Glomerular visceral epithelial cell (primary cell): ENCODE measurements around the gene POLA1.

Experiments used
- DNase-seq: peaks from one replicate; pipeline ENCODE4 v3.0.0-alpha.2; 2016; ENCODE audit errors: extremely low spot score

POLA1 gene

DNA sequence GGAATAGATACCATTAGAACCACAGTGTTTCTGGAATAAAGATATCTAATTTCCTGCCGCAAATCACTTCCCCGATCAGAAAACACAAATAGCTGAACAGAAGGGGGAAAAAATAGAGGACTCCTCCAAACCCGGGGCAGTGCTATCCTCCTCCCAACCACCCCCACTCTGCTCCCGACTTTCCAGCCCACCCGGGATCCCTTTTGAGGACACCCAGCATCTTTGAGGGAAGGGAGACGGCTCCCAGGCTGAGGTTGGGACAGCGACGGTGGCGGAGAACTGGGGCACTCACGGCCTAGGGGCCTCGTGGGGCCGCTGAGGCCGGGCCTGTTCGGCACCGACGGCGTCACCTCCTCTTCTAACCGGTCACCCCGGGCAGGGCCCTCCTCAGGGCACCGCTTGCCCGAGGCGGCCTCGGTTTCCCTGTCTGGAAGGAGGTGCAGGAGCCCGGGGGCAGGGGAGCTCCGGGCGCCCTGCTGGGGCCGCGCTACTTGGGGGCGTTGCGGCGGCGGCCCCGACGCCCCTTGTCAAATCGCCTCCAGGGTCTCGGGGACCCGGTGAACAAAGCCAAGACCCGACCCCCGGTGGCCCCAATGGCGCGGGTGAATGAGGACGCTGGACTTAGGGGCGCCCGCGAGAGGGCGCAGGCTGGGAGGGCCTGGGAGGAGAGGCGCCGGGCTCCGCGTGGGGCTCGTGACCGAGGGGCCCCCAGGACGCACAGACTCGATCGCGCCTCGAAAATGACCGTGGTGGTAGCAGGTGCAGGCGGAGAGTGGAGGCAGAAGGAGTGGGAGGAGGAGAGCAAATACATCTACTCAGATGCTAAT, 329.0 kb downstream of the POLA1 start:
- DNase-seq = no peak

DNA sequence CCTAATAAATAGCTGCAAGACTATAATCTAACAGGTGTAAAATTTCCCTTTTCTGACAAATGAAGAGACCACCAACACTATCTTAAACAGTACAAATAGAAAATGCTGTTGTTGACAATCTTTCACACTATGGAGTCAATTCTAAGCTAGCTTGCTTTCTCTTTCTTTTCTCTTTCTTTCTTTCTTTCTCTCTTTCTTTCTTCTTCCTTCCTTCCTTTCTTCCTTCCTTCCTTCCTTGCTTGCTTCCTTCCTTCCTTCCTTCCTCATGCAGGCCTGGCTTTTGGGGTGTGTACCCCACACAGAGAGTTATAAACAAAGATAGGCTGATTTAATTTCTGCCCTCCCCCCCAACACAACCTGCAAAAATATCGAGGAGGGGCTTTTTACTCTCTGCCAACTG, 330.2 kb downstream of the POLA1 start:
- no peak for DNase-seq

DNA sequence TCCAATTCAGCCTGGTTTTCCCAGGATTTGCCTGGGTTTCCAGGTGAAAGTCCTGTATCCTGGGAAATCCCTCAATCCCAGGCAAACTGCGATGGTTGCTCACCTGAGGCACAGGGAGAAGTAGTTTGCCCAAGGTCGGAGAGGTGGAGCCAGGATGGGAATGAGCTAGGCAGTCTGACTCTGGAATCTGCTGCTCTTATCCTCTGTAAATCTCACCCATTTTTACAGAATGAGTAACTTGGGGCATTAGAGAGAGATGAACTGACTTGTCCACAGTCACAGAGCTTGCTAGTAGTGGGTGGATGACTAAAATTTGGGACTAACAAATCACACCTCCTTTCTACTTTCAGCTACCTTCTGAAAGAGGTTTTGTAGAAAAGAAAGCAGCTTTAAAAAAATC, 331.9 kb downstream of the POLA1 start:
- no peak for DNase-seq

DNA sequence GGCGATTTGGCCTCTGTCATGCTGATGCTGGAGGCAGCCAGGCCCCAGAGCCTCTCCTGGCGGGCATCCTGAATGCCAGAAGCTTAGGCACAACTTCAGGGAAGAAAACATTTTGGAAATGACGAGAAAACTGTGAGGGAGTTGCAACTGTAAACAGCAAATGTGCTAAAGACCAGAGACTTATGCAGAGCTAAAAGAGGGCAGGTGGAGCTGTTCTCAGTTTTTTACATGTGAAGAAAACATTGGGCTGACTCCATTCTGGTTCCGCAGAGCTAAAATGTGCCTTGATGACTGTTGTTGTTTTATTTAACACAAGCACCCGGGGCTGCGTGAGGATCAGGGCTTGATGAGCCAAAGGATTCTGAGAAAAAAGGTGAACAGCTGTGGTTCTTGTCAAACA, 332.9 kb downstream of the POLA1 start:
- DNase-seq = no peak

DNA sequence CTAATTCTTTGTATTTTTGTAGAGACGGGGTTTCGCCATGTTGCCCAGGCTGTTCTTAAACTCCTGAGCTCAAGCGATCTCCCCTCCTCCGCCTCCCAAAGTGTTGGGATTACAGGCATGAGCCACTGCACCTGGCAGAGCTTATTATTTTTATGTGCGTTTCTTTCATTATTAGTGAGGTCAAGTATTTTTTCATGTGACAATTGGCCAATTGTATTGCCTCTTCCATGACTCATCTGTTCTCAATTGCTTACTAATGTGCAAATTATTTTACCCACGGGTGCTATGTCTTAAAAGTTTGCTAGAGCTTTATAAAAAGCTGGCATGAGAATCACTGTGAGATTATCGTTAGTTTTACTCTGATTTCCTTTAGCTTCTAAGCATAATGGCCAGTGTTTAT, 335.0 kb downstream of the POLA1 start:
- DNase-seq = peak; percentile 29

DNA sequence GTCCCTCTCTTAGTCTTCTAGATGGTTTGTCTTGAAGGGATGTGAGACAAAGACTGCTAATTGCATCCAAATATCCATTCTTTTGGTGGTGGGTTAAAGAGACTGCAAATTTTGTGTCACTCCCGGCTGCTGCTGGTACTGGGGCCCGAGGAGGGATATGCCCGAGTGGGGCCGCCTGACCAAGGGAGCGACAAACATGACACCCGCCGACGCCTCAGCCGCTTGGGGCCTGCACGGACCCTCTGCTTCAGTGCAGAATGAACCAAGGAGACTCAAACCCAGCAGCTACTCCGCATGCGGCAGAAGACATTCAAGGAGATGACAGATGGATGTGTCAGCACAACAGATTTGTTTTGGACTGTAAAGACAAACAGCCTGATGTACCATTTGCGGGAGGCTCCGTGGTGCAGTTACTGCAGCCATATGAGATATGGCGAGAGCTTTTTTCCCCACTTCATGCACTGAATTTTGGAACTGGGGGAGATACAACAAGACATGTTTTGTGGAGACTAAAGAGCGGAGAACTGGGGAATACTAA, 335.6 kb downstream of the POLA1 start:
- DNase-seq = no peak

DNA sequence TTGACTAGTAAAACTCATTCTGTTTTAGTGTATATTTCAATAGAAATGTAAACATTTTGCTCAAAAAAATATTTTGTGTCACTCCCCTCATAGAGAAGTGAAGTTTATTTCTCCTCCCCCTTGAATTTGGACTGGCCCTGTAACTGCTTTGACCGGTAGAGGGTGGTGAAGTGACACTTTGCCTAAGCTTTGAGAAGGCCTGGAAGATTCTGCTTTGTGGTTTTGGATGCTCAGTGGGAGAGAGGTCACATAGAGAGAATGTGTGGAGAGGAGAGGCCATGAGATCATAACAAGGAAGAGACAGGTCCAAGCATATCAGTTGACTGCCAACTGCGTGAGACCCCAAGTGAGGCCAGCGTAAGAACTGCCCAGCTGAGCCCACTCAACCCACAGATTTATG, 341.2 kb downstream of the POLA1 start:
- peak; percentile 42 for DNase-seq

DNA sequence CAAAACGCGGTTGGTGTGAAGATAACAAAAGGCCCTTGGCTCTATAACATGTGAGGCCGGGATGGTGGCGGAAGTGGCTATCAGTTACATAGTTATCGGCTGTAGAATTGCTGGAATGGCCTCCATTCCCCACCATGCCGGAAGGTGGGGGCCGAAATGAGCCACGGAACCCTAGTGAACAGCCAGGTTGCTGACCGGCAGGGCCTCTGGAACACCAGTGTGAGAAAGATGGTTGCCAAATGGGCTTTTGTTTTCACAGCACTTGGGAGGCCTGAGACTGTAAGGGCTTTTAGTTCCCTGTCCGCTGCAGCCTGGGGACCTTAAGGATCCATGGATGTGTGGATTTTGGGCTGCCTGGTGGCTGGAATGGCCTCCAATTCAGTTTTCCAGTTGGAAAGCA, 345.3 kb downstream of the POLA1 start:
- DNase-seq = no peak

DNA sequence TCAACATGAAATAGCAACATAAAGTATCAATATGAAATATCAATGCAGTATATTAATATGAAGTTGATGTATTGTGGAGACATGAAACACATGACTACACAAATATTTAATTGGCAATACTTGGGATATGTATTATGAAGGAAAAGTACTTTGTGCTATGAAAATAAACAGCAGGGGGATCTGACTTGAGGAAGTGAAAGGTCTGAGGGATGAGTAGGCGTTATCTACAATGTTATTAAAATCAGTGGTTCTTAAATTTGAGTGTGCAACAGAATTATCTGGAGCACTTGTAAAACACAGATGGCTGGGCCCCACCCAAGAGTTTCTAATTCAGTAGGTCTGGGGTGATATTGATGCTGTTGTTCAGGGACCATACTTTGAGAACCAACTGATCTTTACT, 349.5 kb downstream of the POLA1 start:
- no peak for DNase-seq
